Ovary (tissue), 3 donors: ENCODE results near the gene HDAC9.

Source experiments
- POLR2A ChIP-seq: fragments of 450-650 bp; IDR thresholded peaks from one replicate; pipeline ENCODE4 v1.6.1; 2017; ENCODE audit warnings: antibody characterized with exemption, mild to moderate bottlenecking, moderate library complexity
- TF ChIP-seq, protein P1 (sequence below), 3 donors: fragments of 450-650 bp in 2 of 3; fragments of 200-600 bp in 1 of 3; IDR thresholded peaks; one replicate each; pipeline versions ENCODE4 v1.5.1 to v1.8.0; 2016 to 2022; ENCODE audit warnings: antibody characterized with exemption in 3 of 3, mild to moderate bottlenecking in 1 of 3
- donor health status: DM: no; HTN: no; CAD: no.

DNA sequence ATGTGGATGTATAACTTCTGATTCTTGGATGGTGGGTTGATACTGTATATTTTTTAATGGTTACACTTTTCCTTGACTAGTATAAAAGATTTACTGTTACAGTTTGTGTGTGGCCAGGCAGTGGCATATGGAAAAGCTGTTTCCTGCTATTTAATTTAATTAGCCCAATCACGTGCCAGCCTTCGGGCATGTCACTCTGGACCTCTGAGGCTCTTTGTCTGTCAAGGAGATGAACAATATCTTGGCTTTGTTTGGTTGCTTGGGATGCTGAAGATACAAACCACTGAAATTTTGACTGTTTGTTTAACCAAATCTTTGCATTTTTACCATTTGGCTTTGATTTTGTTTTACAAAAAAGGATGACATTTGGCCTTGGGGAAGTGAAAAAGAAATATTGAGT, 185.0 kb downstream of the HDAC9 start:
- TF ChIP-seq POLR2A: no peak
- TF ChIP-seq, protein P1, sequence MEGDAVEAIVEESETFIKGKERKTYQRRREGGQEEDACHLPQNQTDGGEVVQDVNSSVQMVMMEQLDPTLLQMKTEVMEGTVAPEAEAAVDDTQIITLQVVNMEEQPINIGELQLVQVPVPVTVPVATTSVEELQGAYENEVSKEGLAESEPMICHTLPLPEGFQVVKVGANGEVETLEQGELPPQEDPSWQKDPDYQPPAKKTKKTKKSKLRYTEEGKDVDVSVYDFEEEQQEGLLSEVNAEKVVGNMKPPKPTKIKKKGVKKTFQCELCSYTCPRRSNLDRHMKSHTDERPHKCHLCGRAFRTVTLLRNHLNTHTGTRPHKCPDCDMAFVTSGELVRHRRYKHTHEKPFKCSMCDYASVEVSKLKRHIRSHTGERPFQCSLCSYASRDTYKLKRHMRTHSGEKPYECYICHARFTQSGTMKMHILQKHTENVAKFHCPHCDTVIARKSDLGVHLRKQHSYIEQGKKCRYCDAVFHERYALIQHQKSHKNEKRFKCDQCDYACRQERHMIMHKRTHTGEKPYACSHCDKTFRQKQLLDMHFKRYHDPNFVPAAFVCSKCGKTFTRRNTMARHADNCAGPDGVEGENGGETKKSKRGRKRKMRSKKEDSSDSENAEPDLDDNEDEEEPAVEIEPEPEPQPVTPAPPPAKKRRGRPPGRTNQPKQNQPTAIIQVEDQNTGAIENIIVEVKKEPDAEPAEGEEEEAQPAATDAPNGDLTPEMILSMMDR (IDR thresholded peaks at IDR 0.05): no peak
